Activated T-helper 17 cell treated with anti-CD3 and anti-CD28 coated beads, Interleukin-2, amount 50 U/mL, for 72 hours (primary cell): Measurements from ENCODE around the gene UACA. TPM values are rescaled to one million over a fixed set of nuclear protein-coding genes. Genes with fewer than 3 reads are reported as not detected.

Experiments used
- ATAC-seq: fragments of 150-1000 bp; cut with Tn5 transposase; replicated peaks from 2 replicates; pipeline ENCODE4 v1.10.0; 2021; ENCODE audit warnings: mild to moderate bottlenecking, moderate library complexity
- H3K27ac Mint-ChIP-seq: one replicate; pipeline ENCODE4 v1.8.0; 2022; ENCODE audit warnings: mixed read lengths
- H3K27me3 Mint-ChIP-seq: one replicate; pipeline ENCODE4 v1.8.0; 2022; ENCODE audit warnings: mixed read lengths
- H3K36me3 Mint-ChIP-seq: one replicate; pipeline ENCODE4 v1.8.0; 2022; ENCODE audit warnings: low read depth, mild to moderate bottlenecking, mixed read lengths
- H3K4me1 Mint-ChIP-seq: one replicate; pipeline ENCODE4 v1.8.0; 2022; ENCODE audit warnings: mixed read lengths
- H3K4me3 Mint-ChIP-seq: one replicate; pipeline ENCODE4 v1.8.0; 2022; ENCODE audit warnings: mild to moderate bottlenecking, mixed read lengths
- H3K9me3 Mint-ChIP-seq: one replicate; pipeline ENCODE4 v1.8.0; 2022; ENCODE audit warnings: mixed read lengths
- total RNA-seq, 2 donors: library from RNA; stranded (reverse); gene quantifications; one replicate each; pipeline ENCODE4 v1.2.3, GENCODE V29; 2022

The UACA gene
- total RNA-seq, 2 donors from 2014 or later: 2.0 to 3.4 TPM

- peaks cover 13% of the 10 kb centered on the region for H3K27me3 Mint-ChIP-seq
- H3K4me3 Mint-ChIP-seq: no peak overlapping the region
- H3K36me3 Mint-ChIP-seq: no peaks in the 10 kb centered on the region
- no peak for ATAC-seq
- H3K27ac Mint-ChIP-seq: no peak overlapping the region
- H3K4me1 Mint-ChIP-seq: no peaks in the 10 kb centered on the region
- H3K9me3 Mint-ChIP-seq: no peaks in the 10 kb centered on the region
These were observed 152.8 kb downstream of the UACA start for GRCh38 chr15:70610541-70610940.

GRCh38 chr15:70609889-70610288 lies 153.5 kb downstream of the UACA start:
- Mint-ChIP-seq H3K4me1 (no peaks in the 10 kb centered on the region), H3K4me3 (no peak overlapping the region), H3K27ac (no peak overlapping the region), H3K36me3 (no peaks in the 10 kb centered on the region), H3K27me3 (peaks cover 7% of the 10 kb centered on the region), H3K9me3 (no peaks in the 10 kb centered on the region)
- no peak for ATAC-seq

- H3K27ac Mint-ChIP-seq: no peak overlapping the region
- H3K27me3 Mint-ChIP-seq: no peaks in the 10 kb centered on the region
- no peaks in the 10 kb centered on the region for H3K36me3 Mint-ChIP-seq
- no peaks in the 10 kb centered on the region for H3K4me1 Mint-ChIP-seq
- H3K9me3 Mint-ChIP-seq: no peaks in the 10 kb centered on the region
- no peak overlapping the region for H3K4me3 Mint-ChIP-seq
- no peak for ATAC-seq
These were observed 155.2 kb downstream of the UACA start for GRCh38 chr15:70608144-70608543.

- Mint-ChIP-seq H3K4me1 (no peaks in the 10 kb centered on the region), H3K36me3 (no peaks in the 10 kb centered on the region), H3K27ac (peak overlapping the region; percentile 30), H3K9me3 (no peaks in the 10 kb centered on the region), H3K4me3 (no peak overlapping the region), H3K27me3 (no peaks in the 10 kb centered on the region)
- ATAC-seq: no peak
These were observed 157.6 kb downstream of the UACA start for GRCh38 chr15:70605606-70606410.

GRCh38 chr15:70604666-70605315 lies 158.6 kb downstream of the UACA start:
- Mint-ChIP-seq H3K4me1 (no peaks in the 10 kb centered on the region), H3K36me3 (no peaks in the 10 kb centered on the region), H3K27ac (no peak overlapping the region), H3K9me3 (no peaks in the 10 kb centered on the region), H3K27me3 (no peaks in the 10 kb centered on the region), H3K4me3 (no peak overlapping the region)
- no peak for ATAC-seq

Other genes starting within 250 kb of the UACA start
- gene LARP6, start 90.6 kb upstream of the UACA start, total RNA-seq: under 1 TPM in 1 of 2 donors, not detected in 1; 0.26 TPM
- gene THAP10, start 128.9 kb upstream of the UACA start, total RNA-seq: under 1 TPM; 0.39 to 0.90 TPM
- gene LRRC49, start 129.3 kb upstream of the UACA start, total RNA-seq: 1 to 10 TPM; 1.2 to 1.6 TPM